H9 (cell line): Measurements from ENCODE around the gene CADPS. TPM values are rescaled to one million over a fixed set of nuclear protein-coding genes. Genes with fewer than 3 reads are reported as not detected.

ENCODE experiments used
- DNase-seq: peaks from one replicate; pipeline ENCODE4 v3.0.0-alpha.2; 2017
- H2AFZ ChIP-seq: one replicate; pipeline ENCODE4 v1.6.1; 2013; ENCODE audit warnings: mild to moderate bottlenecking, low read length, control low read depth, moderate library complexity
- H2AK5ac ChIP-seq: 2 replicates; pipeline ENCODE4 v1.6.1; 2013; ENCODE audit warnings: low read length, control low read depth, mixed read lengths; ENCODE audit not compliant: insufficient read length
- H2BK120ac ChIP-seq: one replicate; pipeline ENCODE4 v1.6.1; 2013; ENCODE audit warnings: low read depth, mild to moderate bottlenecking, low read length, control low read depth, inconsistent platforms; ENCODE audit not compliant: poor library complexity, severe bottlenecking
- H2BK12ac ChIP-seq: 2 replicates; pipeline ENCODE4 v1.6.1; 2013; ENCODE audit warnings: low read length, control low read depth, mixed read lengths, low read depth; ENCODE audit not compliant: insufficient read length
- H2BK15ac ChIP-seq: 2 replicates; pipeline ENCODE4 v1.6.1; 2013; ENCODE audit warnings: low read depth, low read length, control low read depth
- H2BK20ac ChIP-seq: one replicate; pipeline ENCODE4 v1.6.1; 2013; ENCODE audit warnings: low read depth, mild to moderate bottlenecking, low read length, control low read depth, inconsistent platforms; ENCODE audit not compliant: poor library complexity, severe bottlenecking
- H2BK5ac ChIP-seq: 2 replicates; pipeline ENCODE4 v1.6.1; 2013; ENCODE audit warnings: low read length, control low read depth, mixed read lengths; ENCODE audit not compliant: insufficient read length
- H3K14ac ChIP-seq: 2 replicates; pipeline ENCODE4 v1.6.1; 2013; ENCODE audit warnings: low read length, control low read depth; ENCODE audit not compliant: insufficient read depth
- H3K18ac ChIP-seq: 2 replicates; pipeline ENCODE4 v1.6.1; 2013; ENCODE audit warnings: low read depth, mild to moderate bottlenecking, mixed read lengths, low read length, control low read depth; ENCODE audit not compliant: insufficient read length
- H3K23ac ChIP-seq: 2 replicates; pipeline ENCODE4 v1.6.1; 2013; ENCODE audit warnings: low read length, control low read depth, mixed read lengths, low read depth; ENCODE audit not compliant: insufficient read length
- H3K23me2 ChIP-seq: 2 replicates; pipeline ENCODE4 v1.6.1; 2013; ENCODE audit warnings: low read depth, mild to moderate bottlenecking, mixed read lengths, low read length, control low read depth; ENCODE audit not compliant: insufficient read length, poor library complexity, severe bottlenecking
- H3K27ac ChIP-seq: 2 replicates; pipeline ENCODE4 v1.5.1; 2013; ENCODE audit warnings: low read length, control low read depth, mixed read lengths, low read depth; ENCODE audit not compliant: insufficient read length
- H3K27me3 ChIP-seq: 2 replicates; pipeline ENCODE4 v1.6.1; 2013; ENCODE audit warnings: low read length, control low read depth, inconsistent platforms; ENCODE audit not compliant: insufficient read depth
- H3K4ac ChIP-seq: 2 replicates; pipeline ENCODE4 v1.6.1; 2013; ENCODE audit warnings: low read depth, mild to moderate bottlenecking, control low read depth, inconsistent platforms, low read length, moderate library complexity
- H3K4me1 ChIP-seq: 2 replicates; pipeline ENCODE4 v1.6.1; 2013; ENCODE audit warnings: low read length, control low read depth, inconsistent platforms; ENCODE audit not compliant: insufficient read depth
- H3K4me2 ChIP-seq: 2 replicates; pipeline ENCODE4 v1.6.1; 2013; ENCODE audit warnings: low read length, control low read depth, mixed read lengths; ENCODE audit not compliant: insufficient read length, insufficient read depth
- H3K56ac ChIP-seq: 2 replicates; pipeline ENCODE4 v1.6.1; 2013; ENCODE audit warnings: low read depth, mild to moderate bottlenecking, mixed read lengths, low read length, control low read depth; ENCODE audit not compliant: insufficient read length
- H3K79me1 ChIP-seq: 2 replicates; pipeline ENCODE4 v1.6.1; 2013; ENCODE audit warnings: low read depth, mild to moderate bottlenecking, moderate library complexity, low read length, control low read depth, inconsistent platforms; ENCODE audit not compliant: insufficient read depth, poor library complexity, severe bottlenecking
- H3K79me2 ChIP-seq: 2 replicates; pipeline ENCODE4 v1.6.1; 2013; ENCODE audit warnings: low read length, control low read depth, inconsistent platforms; ENCODE audit not compliant: insufficient read depth
- H3K9ac ChIP-seq: 2 replicates; pipeline ENCODE4 v1.6.1; 2013; ENCODE audit warnings: low read length, control low read depth, mixed read lengths; ENCODE audit not compliant: insufficient read length; ENCODE audit errors: extremely low read depth
- H3K9me3 ChIP-seq: one replicate; pipeline ENCODE4 v1.6.1; 2013; ENCODE audit warnings: low read depth, low read length, inconsistent platforms; ENCODE audit not compliant: control insufficient read depth
- H3T11ph ChIP-seq: one replicate; pipeline ENCODE4 v1.6.1; 2013; ENCODE audit warnings: mild to moderate bottlenecking, low read length, control low read depth, inconsistent platforms
- H4K20me1 ChIP-seq: one replicate; pipeline ENCODE4 v1.6.1; 2013; ENCODE audit not compliant: control insufficient read depth, insufficient read length, insufficient read depth
- H4K5ac ChIP-seq: 2 replicates; pipeline ENCODE4 v1.6.1; 2013; ENCODE audit warnings: low read depth, mild to moderate bottlenecking, mixed read lengths, low read length, control low read depth; ENCODE audit not compliant: insufficient read length
- H4K8ac ChIP-seq: replicated peaks from 2 replicates; pipeline ENCODE4 v1.6.1; 2013; ENCODE audit warnings: low read length, control low read depth, mixed read lengths, low read depth; ENCODE audit not compliant: insufficient read length
- H4K91ac ChIP-seq: 2 replicates; pipeline ENCODE4 v1.6.1; 2013; ENCODE audit warnings: low read depth, mild to moderate bottlenecking, moderate library complexity, mixed read lengths, low read length, control low read depth; ENCODE audit not compliant: insufficient read length
- H3K27ac Mint-ChIP-seq, 3 experiments: 2 replicates in 2 of 3; 3 replicates in 1 of 3; pipeline ENCODE4 v1.8.0; 2020 to 2021; ENCODE audit warnings: mixed read lengths in 3 of 3, mild to moderate bottlenecking in 1 of 3, moderate library complexity in 1 of 3
- H3K27me3 Mint-ChIP-seq: 2 replicates; pipeline ENCODE4 v1.8.0; 2021; ENCODE audit warnings: low read depth, mild to moderate bottlenecking, moderate library complexity, mixed read lengths
- H3K36me3 Mint-ChIP-seq, 3 experiments: 2 replicates in 2 of 3; 3 replicates in 1 of 3; pipeline ENCODE4 v1.8.0; 2020 to 2021; ENCODE audit warnings: low read depth in 3 of 3, mixed read lengths in 3 of 3; ENCODE audit not compliant: insufficient read depth in 1 of 3
- H3K4me1 Mint-ChIP-seq, 2 experiments: 2 replicates each; pipeline ENCODE4 v1.8.0; 2020; ENCODE audit warnings: mixed read lengths in 2 of 2
- H3K4me3 Mint-ChIP-seq, 2 experiments: 2 replicates in 1 of 2; 3 replicates in 1 of 2; pipeline ENCODE4 v1.8.0; 2020 to 2021; ENCODE audit warnings: mild to moderate bottlenecking in 2 of 2, mixed read lengths in 2 of 2, moderate library complexity in 1 of 2
- H3K9me3 Mint-ChIP-seq, 2 experiments: 2 replicates in 1 of 2; 3 replicates in 1 of 2; pipeline ENCODE4 v1.8.0; 2020; ENCODE audit warnings: mild to moderate bottlenecking in 2 of 2, mixed read lengths in 2 of 2, moderate library complexity in 1 of 2
- CTCF ChIP-seq: fragments of 200-600 bp; sonication (generic); conservative IDR thresholded peaks from 3 replicates; pipeline ENCODE4 v1.8.0; 2021; ENCODE audit warnings: antibody characterized with exemption, mild to moderate bottlenecking
- WGBS: extraction: QIAGEN DNeasy Blood & Tissue Kit; methylation state at CpG from one replicate; pipeline ENCODE4 v1.1.7; 2013; ENCODE audit warnings: missing lambda C conversion rate, low lambda C conversion rate, mixed read lengths; ENCODE audit not compliant: insufficient read length; ENCODE audit errors: extremely low coverage; 5-methylcytosine and 5-hydroxymethylcytosine counted together
- total RNA-seq: library from RNA; stranded (reverse); gene quantifications from 2 replicates; pipeline ENCODE4 v1.2.1, GENCODE V29; 2021

CADPS gene
- total RNA-seq, 1 experiment from 2014 or later, result 6.6 TPM

GRCh38 chr3:62884096-62884870, 9.1 kb upstream of the CADPS start:
- no CpG with 5 or more reads among the region's 3 CpGs for WGBS
- H2BK120ac ChIP-seq, result no peak overlapping the region
- no peak overlapping the region for H3K56ac ChIP-seq
- no peak for TF ChIP-seq CTCF
- H3K18ac ChIP-seq, result no peak overlapping the region
- H3K27ac ChIP-seq, result peak overlapping the region; percentile 71
- no peaks in the 10 kb centered on the region for H3K79me1 ChIP-seq
- Mint-ChIP-seq H3K27ac (peak overlapping the region; percentile 76 to 99 (median 98)), H3K36me3 (peaks cover 0 to 2% (median 0%) of the 10 kb centered on the region in 3 experiments; a peak in 1 of 7 replicates), H3K4me1 (peaks cover 55 to 72% of the 10 kb centered on the region in 2 experiments), H3K4me3 (peak overlapping the region; percentile 7 to 22; a peak in 4 of 5 replicates), H3K9me3 (no peaks in the 10 kb centered on the region), H3K27me3 (no peaks in the 10 kb centered on the region)
- no peak overlapping the region for H4K5ac ChIP-seq
- H3K14ac ChIP-seq, result no peak overlapping the region
- peaks cover 3% of the 10 kb centered on the region; the same call in 1 of the 2 replicates for H3K4me1 ChIP-seq
- no peaks in the 10 kb centered on the region for H3K9me3 ChIP-seq
- H4K8ac ChIP-seq, result no peak overlapping the region
- H2AK5ac ChIP-seq, result no peak overlapping the region
- no peak overlapping the region for H2BK20ac ChIP-seq
- no peak overlapping the region for H2BK12ac ChIP-seq
- no peak overlapping the region for H3K23ac ChIP-seq
- H3K27me3 ChIP-seq, result no peaks in the 10 kb centered on the region
- no peak overlapping the region for H2AFZ ChIP-seq
- H3T11ph ChIP-seq, result no peak overlapping the region
- no peak overlapping the region for H3K9ac ChIP-seq
- DNase-seq, result no peak
- no peaks in the 10 kb centered on the region for H3K79me2 ChIP-seq
- no peak overlapping the region for H3K4me2 ChIP-seq
- no peak overlapping the region for H2BK15ac ChIP-seq
- H4K91ac ChIP-seq, result no peak overlapping the region
- H4K20me1 ChIP-seq, result no peaks in the 10 kb centered on the region
- H3K23me2 ChIP-seq, result no peaks in the 10 kb centered on the region
- H2BK5ac ChIP-seq, result no peak overlapping the region
- H3K4ac ChIP-seq, result no peak overlapping the region
